Activated CD8-positive, alpha-beta memory T cell treated with anti-CD3 and anti-CD28 coated beads, Interleukin-2, amount 10 ng/mL, durations not matched to agents 7 days and 5 days (primary cell): ENCODE data around the gene TMEM255B. TPM values are rescaled to one million over a fixed set of nuclear protein-coding genes. Genes with fewer than 3 reads are reported as not detected.
"Not testable (repeated sequence)": the region's sequence is repeated elsewhere in the genome, so short reads cannot be mapped to it uniquely, and the experiment has no call there.

Source experiments
- ATAC-seq: fragments of 150-1000 bp; cut with Tn5 transposase; one replicate; pipeline ENCODE4 v1.10.0; 2021; ENCODE audit warnings: moderate library complexity
- CTCF ChIA-PET: fragments of 350-600 bp; sonication (Branson Sonifier 250); formaldehyde crosslinking; loops from one replicate; lab custom pipeline; 2021; ENCODE audit warnings: antibody characterized with exemption; lab: Charles Lee
- DNase-seq: peaks from one replicate; pipeline ENCODE4 v3.0.0-alpha.2; 2020
- H3K27ac Mint-ChIP-seq: one replicate; pipeline ENCODE4 v1.8.0; 2021; ENCODE audit warnings: mild to moderate bottlenecking, mixed read lengths
- H3K27me3 Mint-ChIP-seq: one replicate; pipeline ENCODE4 v1.8.0; 2021; ENCODE audit warnings: mixed read lengths
- H3K36me3 Mint-ChIP-seq: one replicate; pipeline ENCODE4 v1.8.0; 2021; ENCODE audit warnings: mild to moderate bottlenecking, mixed read lengths
- H3K4me1 Mint-ChIP-seq: one replicate; pipeline ENCODE4 v1.8.0; 2021; ENCODE audit warnings: mixed read lengths
- H3K4me3 Mint-ChIP-seq: one replicate; pipeline ENCODE4 v1.8.0; 2021; ENCODE audit warnings: mild to moderate bottlenecking, moderate library complexity, mixed read lengths
- H3K9me3 Mint-ChIP-seq: one replicate; pipeline ENCODE4 v1.8.0; 2022; ENCODE audit warnings: low read depth, mixed read lengths
- total RNA-seq, 2 experiments: library from RNA; stranded (reverse); gene quantifications; one replicate each; pipeline ENCODE4 v1.2.3, GENCODE V29; 2021

Gene TMEM255B
- total RNA-seq: 1 to 10 TPM in 1 of 2 experiments, under 1 TPM in 1; 0.87 to 1.3 TPM

- Mint-ChIP-seq H3K36me3 (no peaks in the 10 kb centered on the region), H3K4me3 (peak within 1 kb of the TSS; percentile 69), H3K9me3 (peaks cover 5% of the 10 kb centered on the region), H3K4me1 (peaks cover 19% of the 10 kb centered on the region), H3K27me3 (peaks cover 49% of the 10 kb centered on the region), H3K27ac (no peak within 1 kb of the TSS)
- CTCF ChIA-PET: no interaction called here
- DNase-seq (peak; percentile 74), ATAC-seq (peak; percentile 99)
Measured at GRCh38 chr13:113758651-113759524, at the start of gene TMEM255B. TSS of gene TMEM255B (plus strand) at chr13:113759226. CDS start at chr13:113759270, 44 bp downstream.

DNA sequence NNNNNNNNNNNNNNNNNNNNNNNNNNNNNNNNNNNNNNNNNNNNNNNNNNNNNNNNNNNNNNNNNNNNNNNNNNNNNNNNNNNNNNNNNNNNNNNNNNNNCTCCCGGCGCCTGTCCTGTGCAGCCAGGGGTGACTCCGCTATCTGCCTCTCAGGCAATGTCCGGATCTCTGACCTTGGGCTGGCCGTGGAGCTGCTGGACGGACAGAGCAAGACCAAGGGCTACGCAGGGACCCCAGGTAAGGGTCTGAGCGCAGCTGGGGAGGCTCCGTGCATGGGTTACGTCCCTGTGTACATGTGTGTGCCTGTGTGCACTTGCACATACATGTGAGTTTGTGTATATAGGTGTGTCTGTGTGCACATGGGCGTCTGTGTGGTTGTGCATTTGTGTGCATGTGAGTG, 36.1 kb upstream of the TMEM255B start:
- Mint-ChIP-seq H3K9me3 (peaks cover 1% of the 10 kb centered on the region), H3K4me1 (peaks cover 5% of the 10 kb centered on the region), H3K4me3 (no peak overlapping the region)

GRCh38 chr13:113723410-113724015, 35.5 kb upstream of the TMEM255B start:
- peaks cover 1% of the 10 kb centered on the region for H3K27me3 Mint-ChIP-seq
- ATAC-seq (no peak), DNase-seq (no peak)
- CTCF ChIA-PET: no interaction called here
- H3K27ac Mint-ChIP-seq: no peak overlapping the region
- peaks cover 5% of the 10 kb centered on the region for H3K4me1 Mint-ChIP-seq
- no peaks in the 10 kb centered on the region for H3K36me3 Mint-ChIP-seq
- H3K9me3 Mint-ChIP-seq: peaks cover 1% of the 10 kb centered on the region
- H3K4me3 Mint-ChIP-seq: no peak overlapping the region

More for the DNA sequence above, 36.1 kb upstream of the TMEM255B start:
- Mint-ChIP-seq H3K27ac (no peak overlapping the region), H3K27me3 (no peaks in the 10 kb centered on the region), H3K36me3 (no peaks in the 10 kb centered on the region)
- ATAC-seq (no peak), DNase-seq (no peak)
- CTCF ChIA-PET: no interaction called here

DNA sequence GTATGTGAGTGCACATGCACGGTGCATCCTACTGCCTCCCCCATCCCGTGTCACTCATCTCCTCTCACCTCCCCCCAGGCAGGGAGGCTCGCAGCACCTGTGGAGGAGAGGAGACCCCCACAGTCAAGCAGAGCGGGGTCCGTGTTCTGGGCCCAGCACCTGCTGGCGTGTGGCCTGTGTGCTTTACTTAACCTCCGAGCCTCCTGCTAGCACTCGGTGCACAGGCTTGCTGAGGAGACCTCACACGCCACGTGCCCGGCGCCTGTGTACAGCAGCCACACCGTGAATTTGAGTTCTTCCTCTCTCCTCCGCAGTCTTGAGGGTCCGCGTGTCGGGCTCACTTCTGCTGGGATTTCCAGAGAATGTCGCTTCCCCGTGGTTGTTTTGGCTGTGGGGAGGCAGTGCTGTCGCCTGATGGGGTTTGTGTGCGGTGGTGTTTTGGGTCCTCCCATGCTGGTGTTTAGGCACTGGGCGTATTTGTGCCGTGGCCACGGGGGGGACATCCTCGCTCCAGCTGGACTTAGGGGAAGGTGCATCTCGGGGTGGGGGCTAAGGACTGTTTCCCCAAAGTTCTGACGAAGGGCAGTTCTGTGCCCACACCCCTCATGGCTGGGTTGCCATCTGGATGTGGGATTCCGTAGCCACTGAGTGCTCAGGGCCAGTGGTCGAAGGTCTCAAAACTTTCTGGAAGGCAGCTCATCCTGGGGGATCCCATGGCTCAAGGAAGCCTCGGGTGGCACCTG, 34.8 kb upstream of the TMEM255B start:
- peaks cover 2% of the 10 kb centered on the region for H3K27me3 Mint-ChIP-seq
- peaks cover 5% of the 10 kb centered on the region for H3K4me1 Mint-ChIP-seq
- H3K27ac Mint-ChIP-seq: peak overlapping the region; percentile 86
- DNase-seq (no peak), ATAC-seq (peak; percentile 1)
- peaks cover 1% of the 10 kb centered on the region for H3K9me3 Mint-ChIP-seq
- H3K36me3 Mint-ChIP-seq: no peaks in the 10 kb centered on the region
- peak overlapping the region; percentile 73 for H3K4me3 Mint-ChIP-seq
- CTCF ChIA-PET: interaction anchor here (0.6 to 1.0 kb wide), 3 partner anchors 53 to 242 kb away, joined by 3 read pairs; no protein-coding TSS in a partner anchor

DNA sequence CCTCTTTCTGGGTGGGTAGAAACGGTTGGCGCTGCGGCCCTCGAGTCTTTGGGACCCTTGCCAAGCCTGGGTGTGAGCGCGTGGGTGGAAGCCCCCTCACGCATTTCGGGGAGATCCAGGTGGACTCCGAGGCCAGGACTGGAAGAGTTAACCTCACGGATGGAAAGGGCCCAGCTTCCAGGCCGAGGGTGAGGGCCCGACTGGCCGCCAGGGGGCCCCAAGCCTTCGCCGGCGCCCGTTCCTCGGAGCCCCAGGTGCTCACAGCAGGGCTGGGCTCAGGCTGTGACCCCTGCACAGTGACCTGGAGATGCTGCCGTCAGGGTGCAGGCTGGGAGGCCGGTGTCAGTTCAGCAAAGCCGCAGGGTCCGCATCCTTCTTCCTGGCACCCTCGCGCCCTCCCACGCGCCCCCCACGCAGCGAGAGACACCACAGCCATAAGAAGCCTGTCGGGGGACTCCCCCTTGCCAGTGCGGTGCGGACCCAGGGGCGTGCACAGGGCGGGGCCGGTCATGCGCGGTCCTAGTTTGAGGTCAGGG, 34.2 kb upstream of the TMEM255B start:
- H3K9me3 Mint-ChIP-seq: peaks cover 1% of the 10 kb centered on the region
- peaks cover 7% of the 10 kb centered on the region for H3K27me3 Mint-ChIP-seq
- peak; percentile 88 for DNase-seq
- ATAC-seq: peak; percentile 94
- peak overlapping the region; percentile 73 for H3K4me3 Mint-ChIP-seq
- CTCF ChIA-PET: interaction anchor here (0.6 to 1.0 kb wide), 3 partner anchors 54 to 243 kb away, joined by 3 read pairs; no protein-coding TSS in a partner anchor
- H3K27ac Mint-ChIP-seq: peak overlapping the region; percentile 86
- H3K4me1 Mint-ChIP-seq: peaks cover 5% of the 10 kb centered on the region
- H3K36me3 Mint-ChIP-seq: no peaks in the 10 kb centered on the region

- ATAC-seq, H3K4me3 Mint-ChIP-seq, H3K9me3 Mint-ChIP-seq, H3K27me3 Mint-ChIP-seq, H3K4me1 Mint-ChIP-seq, H3K36me3 Mint-ChIP-seq: not testable (repeated sequence)
- peak overlapping the region; percentile 86 for H3K27ac Mint-ChIP-seq
- CTCF ChIA-PET: interaction anchor here (1.0 kb wide), 1 partner anchor 54 kb away, joined by 3 read pairs; no protein-coding TSS in a partner anchor
- DNase-seq: peak; percentile 77
Measured at GRCh38 chr13:113725329-113726105, 33.5 kb upstream of the TMEM255B start.

- ATAC-seq (peak; percentile 22), DNase-seq (peak; percentile 48)
- Mint-ChIP-seq H3K4me3 (peak overlapping the region; percentile 30), H3K27ac (peak overlapping the region; percentile 73), H3K27me3 (peaks cover 11% of the 10 kb centered on the region)
- CTCF ChIA-PET, H3K9me3 Mint-ChIP-seq, H3K4me1 Mint-ChIP-seq, H3K36me3 Mint-ChIP-seq: not testable (repeated sequence)
Measured at GRCh38 chr13:113726106-113726821, 32.8 kb upstream of the TMEM255B start.

DNA sequence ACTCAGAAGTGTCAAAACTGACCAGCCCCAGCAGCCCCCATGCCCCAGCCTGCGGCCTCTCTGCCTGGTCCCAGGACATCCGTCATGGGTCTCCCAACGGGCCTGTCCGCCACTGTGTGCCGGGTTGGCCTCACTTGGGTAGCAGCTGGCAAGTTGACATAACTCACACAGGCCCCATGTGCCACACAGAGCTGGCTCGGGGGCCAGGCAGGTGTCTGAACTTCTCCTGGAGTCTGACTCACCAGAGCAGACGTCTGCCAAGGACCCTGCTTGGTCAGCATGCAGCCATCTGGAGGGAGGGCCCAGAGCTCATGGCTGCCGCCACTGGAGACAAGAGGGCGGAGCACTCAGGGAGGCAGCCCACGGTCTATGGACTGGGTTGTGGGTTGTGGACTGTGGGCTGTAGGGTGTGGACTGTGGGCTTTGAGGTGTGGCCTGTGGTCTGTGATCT, 32.0 kb upstream of the TMEM255B start:
- H3K9me3 Mint-ChIP-seq: peaks cover 1% of the 10 kb centered on the region
- no peak overlapping the region for H3K4me3 Mint-ChIP-seq
- ATAC-seq: no peak
- H3K4me1 Mint-ChIP-seq: peaks cover 5% of the 10 kb centered on the region
- H3K27me3 Mint-ChIP-seq: peaks cover 11% of the 10 kb centered on the region
- no peak for DNase-seq
- peak overlapping the region; percentile 73 for H3K27ac Mint-ChIP-seq
- CTCF ChIA-PET: interaction anchor here (0.7 kb wide), 1 partner anchor 89 kb away, joined by 3 read pairs; no protein-coding TSS in a partner anchor
- no peaks in the 10 kb centered on the region for H3K36me3 Mint-ChIP-seq

DNA sequence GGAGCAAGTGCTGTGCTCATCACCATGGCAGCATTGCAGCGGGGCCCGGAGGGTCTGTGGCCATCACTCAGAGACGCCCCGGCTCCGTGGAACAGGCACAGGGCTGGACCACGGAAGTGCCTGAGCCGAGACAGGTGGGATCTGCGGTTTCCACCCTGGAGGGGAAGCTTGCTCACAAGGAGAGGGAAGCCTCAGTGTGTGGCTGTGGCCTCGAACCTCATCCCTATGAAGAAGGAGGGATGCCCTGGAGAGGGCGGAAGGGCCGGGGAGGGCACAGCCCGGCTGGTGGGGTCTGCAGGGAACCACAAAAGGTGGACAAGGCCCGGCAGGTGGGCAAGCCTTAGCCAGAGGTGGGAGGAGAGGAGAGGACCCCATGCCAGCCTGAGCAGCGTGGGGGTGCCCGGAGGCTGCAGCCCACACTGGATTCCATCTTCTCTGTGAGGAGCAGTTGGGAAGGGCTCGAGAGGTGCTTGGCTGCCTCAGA, 30.4 kb upstream of the TMEM255B start:
- Mint-ChIP-seq H3K9me3 (peaks cover 7% of the 10 kb centered on the region), H3K4me1 (peaks cover 5% of the 10 kb centered on the region), H3K4me3 (no peak overlapping the region), H3K27ac (no peak overlapping the region), H3K27me3 (peaks cover 11% of the 10 kb centered on the region), H3K36me3 (no peaks in the 10 kb centered on the region)
- DNase-seq (no peak), ATAC-seq (no peak)
- CTCF ChIA-PET: no interaction called here

- Mint-ChIP-seq H3K27me3 (peaks cover 11% of the 10 kb centered on the region), H3K36me3 (no peaks in the 10 kb centered on the region), H3K4me3 (no peak overlapping the region), H3K9me3 (peaks cover 11% of the 10 kb centered on the region), H3K27ac (no peak overlapping the region), H3K4me1 (peaks cover 5% of the 10 kb centered on the region)
- ATAC-seq (no peak), DNase-seq (no peak)
- CTCF ChIA-PET: no interaction called here
Measured at GRCh38 chr13:113729187-113730019, 29.6 kb upstream of the TMEM255B start.

DNA sequence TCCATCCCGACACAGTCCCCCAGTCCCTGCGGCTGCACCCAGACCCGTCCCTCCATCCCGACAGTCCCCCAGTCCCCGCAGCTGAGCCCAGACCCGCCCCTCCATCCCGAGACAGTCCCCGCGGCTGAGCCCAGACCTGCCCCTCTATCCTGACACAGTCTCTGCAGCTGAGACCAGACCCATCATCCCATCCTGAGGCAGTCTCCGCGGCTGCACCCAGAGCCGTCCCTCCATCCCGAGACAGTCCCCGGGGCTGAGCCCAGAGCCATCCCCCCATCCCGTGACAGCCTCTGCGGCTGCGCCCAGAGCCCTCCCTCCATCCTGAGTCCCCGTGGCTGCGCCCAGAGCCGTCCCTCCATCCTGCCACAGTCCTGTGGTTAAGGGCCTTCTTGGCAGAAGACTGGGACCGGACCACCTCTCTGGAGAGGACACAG, 28.8 kb upstream of the TMEM255B start:
- H3K9me3 Mint-ChIP-seq: peaks cover 11% of the 10 kb centered on the region
- no peak overlapping the region for H3K4me3 Mint-ChIP-seq
- peaks cover 11% of the 10 kb centered on the region for H3K27me3 Mint-ChIP-seq
- ATAC-seq (no peak), DNase-seq (no peak)
- no peaks in the 10 kb centered on the region for H3K36me3 Mint-ChIP-seq
- H3K4me1 Mint-ChIP-seq: peaks cover 2% of the 10 kb centered on the region
- CTCF ChIA-PET: no interaction called here
- no peak overlapping the region for H3K27ac Mint-ChIP-seq
